ENCODE results near the gene RANBP2. TPM values are rescaled to one million over a fixed set of nuclear protein-coding genes. Genes with fewer than 3 reads are reported as not detected.
"Not testable (repeated sequence)": the region's sequence is repeated elsewhere in the genome, so short reads cannot be mapped to it uniquely, and the experiment has no call there.

The RANBP2 gene
- total and polyA plus RNA-seq, 2 donors, result 18.9 to 47.0 TPM

DNA sequence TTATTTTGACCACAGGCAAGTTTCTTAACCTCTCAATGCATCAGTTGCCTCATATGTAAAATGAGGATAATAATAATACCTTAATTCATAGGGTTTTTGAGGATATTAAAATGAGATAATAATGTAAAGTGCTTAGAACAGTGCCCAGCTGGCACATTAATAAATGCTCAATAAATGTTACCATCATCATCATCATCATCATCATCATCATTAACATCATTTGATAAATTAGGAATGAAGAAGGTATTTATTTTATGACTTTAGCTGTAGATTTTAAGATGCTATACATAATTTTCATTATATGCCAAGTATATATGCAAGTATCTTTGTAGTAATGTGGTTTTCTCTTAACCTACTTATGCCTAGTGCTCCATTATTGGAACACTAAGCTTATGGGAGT is 43.3 kb downstream of the RANBP2 start:
- H3K36me3 ChIP-seq (ENCODE audit: control insufficient read depth in 2 of 2, insufficient read depth in 2 of 2, low read length in 1 of 2), result peaks cover 24 to 35% of the 10 kb centered on the region in 2 donors

DNA sequence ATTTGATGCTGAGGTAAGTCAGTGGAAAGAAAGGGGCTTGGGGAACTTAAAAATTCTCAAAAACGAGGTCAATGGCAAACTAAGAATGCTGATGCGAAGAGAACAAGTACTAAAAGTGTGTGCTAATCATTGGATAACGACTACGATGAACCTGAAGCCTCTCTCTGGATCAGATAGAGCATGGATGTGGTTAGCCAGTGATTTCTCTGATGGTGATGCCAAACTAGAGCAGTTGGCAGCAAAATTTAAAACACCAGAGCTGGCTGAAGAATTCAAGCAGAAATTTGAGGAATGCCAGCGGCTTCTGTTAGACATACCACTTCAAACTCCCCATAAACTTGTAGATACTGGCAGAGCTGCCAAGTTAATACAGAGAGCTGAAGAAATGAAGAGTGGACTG is 47.4 kb downstream of the RANBP2 start:
- peaks cover 24 to 34% of the 10 kb centered on the region in 2 donors for H3K36me3 ChIP-seq (ENCODE audit: control insufficient read depth in 2 of 2, insufficient read depth in 2 of 2, low read length in 1 of 2)
- not testable (repeated sequence) for H3K27ac ChIP-seq (ENCODE audit: low read depth in 1 of 2, low read length in 1 of 2); DNase-seq (ENCODE audit: low read depth in 6 of 9, low spot score in 9 of 9); H3K27me3 ChIP-seq (ENCODE audit: control insufficient read depth in 2 of 2, insufficient read depth in 1 of 2, low read length in 1 of 2); H3K4me3 ChIP-seq (ENCODE audit: low read length in 2 of 2); H3K4me1 ChIP-seq (ENCODE audit: control insufficient read depth in 2 of 2, insufficient read depth in 2 of 2, low read length in 2 of 2); H3K9me3 ChIP-seq (ENCODE audit: control insufficient read depth in 2 of 2, insufficient read depth in 1 of 2, low read length in 1 of 2)
- 68% methylated on average over 5 of the region's 5 CpGs for WGBS

More for the DNA sequence above, 43.3 kb downstream of the RANBP2 start:
- DNase-seq (ENCODE audit: low read depth in 6 of 9, low spot score in 9 of 9); H3K4me1 ChIP-seq (ENCODE audit: control insufficient read depth in 2 of 2, insufficient read depth in 2 of 2, low read length in 2 of 2); H3K27me3 ChIP-seq (ENCODE audit: control insufficient read depth in 2 of 2, insufficient read depth in 1 of 2, low read length in 1 of 2); H3K4me3 ChIP-seq (ENCODE audit: low read length in 2 of 2); H3K27ac ChIP-seq (ENCODE audit: low read depth in 1 of 2, low read length in 1 of 2); H3K9me3 ChIP-seq (ENCODE audit: control insufficient read depth in 2 of 2, insufficient read depth in 1 of 2, low read length in 1 of 2): not testable (repeated sequence)

DNA sequence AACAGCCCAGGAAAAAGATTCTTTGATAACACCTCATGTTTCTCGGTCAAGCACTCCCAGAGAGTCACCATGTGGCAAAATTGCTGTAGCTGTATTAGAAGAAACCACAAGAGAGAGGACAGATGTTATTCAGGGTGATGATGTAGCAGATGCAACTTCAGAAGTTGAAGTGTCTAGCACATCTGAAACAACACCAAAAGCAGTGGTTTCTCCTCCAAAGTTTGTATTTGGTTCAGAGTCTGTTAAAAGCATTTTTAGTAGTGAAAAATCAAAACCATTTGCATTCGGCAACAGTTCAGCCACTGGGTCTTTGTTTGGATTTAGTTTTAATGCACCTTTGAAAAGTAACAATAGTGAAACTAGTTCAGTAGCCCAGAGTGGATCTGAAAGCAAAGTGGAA is 48.6 kb downstream of the RANBP2 start:
- peaks cover 29 to 43% of the 10 kb centered on the region in 2 donors for H3K36me3 ChIP-seq (ENCODE audit: control insufficient read depth in 2 of 2, insufficient read depth in 2 of 2, low read length in 1 of 2)
- H3K27ac ChIP-seq (ENCODE audit: low read depth in 1 of 2, low read length in 1 of 2); H3K4me1 ChIP-seq (ENCODE audit: control insufficient read depth in 2 of 2, insufficient read depth in 2 of 2, low read length in 2 of 2); H3K27me3 ChIP-seq (ENCODE audit: control insufficient read depth in 2 of 2, insufficient read depth in 1 of 2, low read length in 1 of 2); H3K9me3 ChIP-seq (ENCODE audit: control insufficient read depth in 2 of 2, insufficient read depth in 1 of 2, low read length in 1 of 2); H3K4me3 ChIP-seq (ENCODE audit: low read length in 2 of 2): not testable (repeated sequence)
- 7% methylated on average over 1 of the region's 2 CpGs for WGBS
- peak in 2 of 9 donors; percentile 10 to 49 for DNase-seq (ENCODE audit: low read depth in 6 of 9, low spot score in 9 of 9)

DNA sequence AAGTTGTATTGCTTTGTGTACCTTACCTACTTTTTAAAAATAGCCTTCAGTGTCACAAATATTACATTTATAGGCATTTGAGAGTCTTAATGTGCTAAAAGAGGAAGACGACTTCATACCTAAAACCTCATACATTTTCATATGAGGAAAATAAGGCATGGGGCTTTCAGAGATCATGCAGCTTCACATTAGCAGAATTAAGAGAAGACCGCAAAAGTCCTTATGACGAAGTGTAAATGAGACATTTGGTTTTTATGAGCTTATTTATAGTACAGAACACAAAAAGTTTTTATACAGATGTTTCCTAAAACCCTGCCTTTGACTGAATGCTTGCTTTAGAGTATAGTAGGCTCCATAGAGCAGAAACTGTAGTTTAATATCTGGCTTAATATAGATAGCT is 57.2 kb downstream of the RANBP2 start:
- no peaks in the 10 kb centered on the region for H3K27me3 ChIP-seq (ENCODE audit: control insufficient read depth in 2 of 2, insufficient read depth in 1 of 2, low read length in 1 of 2)
- WGBS, result 31% methylated on average over 3 of the region's 3 CpGs
- H3K9me3 ChIP-seq (ENCODE audit: control insufficient read depth in 2 of 2, insufficient read depth in 1 of 2, low read length in 1 of 2), result no peaks in the 10 kb centered on the region
- no peak overlapping the region for H3K27ac ChIP-seq (ENCODE audit: low read depth in 1 of 2, low read length in 1 of 2)
- peaks cover 10 to 54% of the 10 kb centered on the region in 2 donors for H3K36me3 ChIP-seq (ENCODE audit: control insufficient read depth in 2 of 2, insufficient read depth in 2 of 2, low read length in 1 of 2)
- DNase-seq (ENCODE audit: low read depth in 6 of 9, low spot score in 9 of 9), result no peak
- peaks cover 7 to 11% of the 10 kb centered on the region in 2 donors for H3K4me1 ChIP-seq (ENCODE audit: control insufficient read depth in 2 of 2, insufficient read depth in 2 of 2, low read length in 2 of 2)
- H3K4me3 ChIP-seq (ENCODE audit: low read length in 2 of 2), result no peak overlapping the region

DNA sequence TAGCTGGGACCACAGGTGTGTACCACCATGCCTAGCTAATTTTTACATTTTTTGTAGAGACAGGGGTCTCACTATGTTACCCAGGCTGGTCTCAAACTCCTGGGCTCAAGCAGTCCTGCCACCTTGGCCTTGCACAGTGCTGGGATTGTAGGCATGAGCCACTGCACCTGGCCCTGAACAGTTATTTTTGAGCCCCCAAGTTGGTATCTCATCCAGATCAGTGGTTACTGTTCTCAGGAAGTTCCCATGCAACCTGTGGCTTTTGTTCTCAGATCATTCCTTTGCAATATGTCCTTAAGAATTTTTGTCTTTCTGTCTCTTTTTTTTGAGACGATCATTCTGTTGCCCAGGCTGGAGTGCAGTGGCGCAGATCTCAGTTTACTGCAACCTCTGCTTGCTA is 59.6 kb downstream of the RANBP2 start:
- Histone ChIP-seq H3K4me3 (ENCODE audit: low read length in 2 of 2) (no peak overlapping the region), H3K4me1 (ENCODE audit: control insufficient read depth in 2 of 2, insufficient read depth in 2 of 2, low read length in 2 of 2) (peaks cover 7 to 11% of the 10 kb centered on the region in 2 donors), H3K9me3 (ENCODE audit: control insufficient read depth in 2 of 2, insufficient read depth in 1 of 2, low read length in 1 of 2) (no peaks in the 10 kb centered on the region), H3K27ac (ENCODE audit: low read depth in 1 of 2, low read length in 1 of 2) (peak overlapping the region in 1 of 2 donors; percentile 13), H3K36me3 (ENCODE audit: control insufficient read depth in 2 of 2, insufficient read depth in 2 of 2, low read length in 1 of 2) (peaks cover 18 to 56% of the 10 kb centered on the region in 2 donors), H3K27me3 (ENCODE audit: control insufficient read depth in 2 of 2, insufficient read depth in 1 of 2, low read length in 1 of 2) (no peaks in the 10 kb centered on the region)
- 15% methylated on average over 2 of the region's 2 CpGs for WGBS
- DNase-seq (ENCODE audit: low read depth in 6 of 9, low spot score in 9 of 9), result peak in 2 of 9 donors; percentile 5 to 16

DNA sequence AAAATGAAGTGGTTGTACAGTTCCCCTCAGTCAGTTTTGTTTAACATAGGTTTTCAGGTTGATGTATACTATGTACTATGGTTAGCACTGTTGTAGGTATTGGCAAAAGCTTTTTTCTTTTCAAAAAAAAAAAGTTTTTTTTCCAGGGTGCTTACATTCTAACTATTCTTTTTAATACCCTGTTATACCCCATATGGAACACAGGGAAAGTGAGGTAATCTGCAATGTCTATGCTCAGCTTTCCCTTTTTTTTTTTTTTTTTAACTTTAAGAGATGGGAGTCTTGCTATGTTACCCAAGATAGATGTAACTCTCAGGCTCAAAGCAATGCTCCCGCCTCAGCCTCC is 66.7 kb downstream of the RANBP2 start:
- Histone ChIP-seq H3K27ac (ENCODE audit: low read depth in 1 of 2, low read length in 1 of 2) (peak overlapping the region; percentile 76 to 94), H3K27me3 (ENCODE audit: control insufficient read depth in 2 of 2, insufficient read depth in 1 of 2, low read length in 1 of 2) (no peaks in the 10 kb centered on the region), H3K4me1 (ENCODE audit: control insufficient read depth in 2 of 2, insufficient read depth in 2 of 2, low read length in 2 of 2) (peaks cover 4% of the 10 kb centered on the region in 2 donors), H3K9me3 (ENCODE audit: control insufficient read depth in 2 of 2, insufficient read depth in 1 of 2, low read length in 1 of 2) (no peaks in the 10 kb centered on the region), H3K4me3 (ENCODE audit: low read length in 2 of 2) (peak overlapping the region; percentile 64 to 92), H3K36me3 (ENCODE audit: control insufficient read depth in 2 of 2, insufficient read depth in 2 of 2, low read length in 1 of 2) (peaks cover 14 to 28% of the 10 kb centered on the region in 2 donors)
- WGBS, result 0% methylated on average over 1 of the region's 1 CpG
- DNase-seq (ENCODE audit: low read depth in 6 of 9, low spot score in 9 of 9), result no peak

DNA sequence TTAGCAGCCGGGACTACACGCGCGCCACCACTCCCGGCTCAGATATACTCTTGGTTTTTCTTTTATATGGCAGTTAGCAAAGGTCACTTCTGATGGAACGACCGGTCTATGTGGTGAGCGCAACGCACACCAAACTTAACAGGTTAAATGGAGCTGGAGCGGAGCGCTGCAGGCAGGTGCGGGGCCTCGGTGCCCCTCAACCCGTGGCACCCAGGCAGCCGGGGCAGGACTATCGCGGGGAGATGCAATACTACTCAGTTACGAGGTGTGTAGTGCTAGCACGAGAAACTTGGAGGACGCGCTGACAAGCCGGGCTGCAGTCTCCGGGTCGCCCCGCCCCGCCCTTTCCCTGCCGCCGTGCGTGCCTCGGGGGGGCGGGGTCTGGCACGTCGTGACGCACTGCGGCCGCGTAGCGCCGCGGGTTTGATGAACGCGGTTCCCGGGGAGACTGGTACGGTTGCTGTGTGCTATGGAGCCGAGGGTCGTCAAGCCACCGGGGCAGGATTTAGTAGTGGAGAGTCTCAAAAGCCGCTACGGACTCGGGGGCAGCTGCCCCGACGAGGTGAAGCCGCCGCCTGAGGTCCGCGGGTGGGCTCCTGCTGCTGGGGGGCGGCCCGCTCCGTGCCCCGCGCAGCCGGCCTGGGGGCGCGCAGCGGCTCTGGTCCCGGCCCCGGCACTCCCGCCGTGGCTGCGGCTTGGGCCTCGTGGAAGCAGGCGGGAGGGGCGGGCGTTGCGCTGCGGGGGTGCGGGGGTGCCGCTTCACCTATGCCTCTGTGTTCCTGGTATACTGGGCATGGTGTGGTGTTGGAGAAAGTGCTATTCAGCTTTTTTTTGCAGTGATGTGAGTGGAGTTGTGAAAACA is 67.3 kb downstream of the RANBP2 start, which contains the start of gene CCDC138:
Gene CCDC138 (plus strand): TSS at position 418 of the 862 bp plus-strand sequence. CDS start 52 bp downstream, at position 470.
- Histone ChIP-seq H3K9me3 (ENCODE audit: control insufficient read depth in 2 of 2, insufficient read depth in 1 of 2, low read length in 1 of 2) (no peaks in the 10 kb centered on the region), H3K36me3 (ENCODE audit: control insufficient read depth in 2 of 2, insufficient read depth in 2 of 2, low read length in 1 of 2) (peaks cover 12 to 28% of the 10 kb centered on the region in 2 donors), H3K4me3 (ENCODE audit: low read length in 2 of 2) (peak within 1 kb of the TSS; percentile 64 to 92), H3K27me3 (ENCODE audit: control insufficient read depth in 2 of 2, insufficient read depth in 1 of 2, low read length in 1 of 2) (no peaks in the 10 kb centered on the region), H3K27ac (ENCODE audit: low read depth in 1 of 2, low read length in 1 of 2) (peak within 1 kb of the TSS; percentile 91 to 94), H3K4me1 (ENCODE audit: control insufficient read depth in 2 of 2, insufficient read depth in 2 of 2, low read length in 2 of 2) (peaks cover 4% of the 10 kb centered on the region in 2 donors)
- DNase-seq (ENCODE audit: low read depth in 6 of 9, low spot score in 9 of 9), result peak; percentile 70 to 95 (median 89)
- under 1% methylated on average over 78 of the region's 78 CpGs for WGBS

GRCh38 chr2:108787216-108787541 is 67.9 kb downstream of the RANBP2 start:
- DNase-seq (ENCODE audit: low read depth in 6 of 9, low spot score in 9 of 9), result peak in 1 of 9 donors; percentile 22
- no peaks in the 10 kb centered on the region for H3K9me3 ChIP-seq (ENCODE audit: control insufficient read depth in 2 of 2, insufficient read depth in 1 of 2, low read length in 1 of 2)
- peaks cover 4% of the 10 kb centered on the region in 2 donors for H3K4me1 ChIP-seq (ENCODE audit: control insufficient read depth in 2 of 2, insufficient read depth in 2 of 2, low read length in 2 of 2)
- WGBS, result under 1% methylated on average over 6 of the region's 6 CpGs
- peaks cover 15 to 29% of the 10 kb centered on the region in 2 donors for H3K36me3 ChIP-seq (ENCODE audit: control insufficient read depth in 2 of 2, insufficient read depth in 2 of 2, low read length in 1 of 2)
- no peaks in the 10 kb centered on the region for H3K27me3 ChIP-seq (ENCODE audit: control insufficient read depth in 2 of 2, insufficient read depth in 1 of 2, low read length in 1 of 2)
- peak overlapping the region; percentile 43 to 91 for H3K27ac ChIP-seq (ENCODE audit: low read depth in 1 of 2, low read length in 1 of 2)
- H3K4me3 ChIP-seq (ENCODE audit: low read length in 2 of 2), result peak overlapping the region; percentile 64 to 92

- Histone ChIP-seq H3K36me3 (ENCODE audit: control insufficient read depth in 2 of 2, insufficient read depth in 2 of 2, low read length in 1 of 2) (peaks cover 8 to 44% of the 10 kb centered on the region in 2 donors), H3K27me3 (ENCODE audit: control insufficient read depth in 2 of 2, insufficient read depth in 1 of 2, low read length in 1 of 2) (no peaks in the 10 kb centered on the region), H3K27ac (ENCODE audit: low read depth in 1 of 2, low read length in 1 of 2) (no peak overlapping the region), H3K4me1 (ENCODE audit: control insufficient read depth in 2 of 2, insufficient read depth in 2 of 2, low read length in 2 of 2) (no peaks in the 10 kb centered on the region), H3K4me3 (ENCODE audit: low read length in 2 of 2) (no peak overlapping the region), H3K9me3 (ENCODE audit: control insufficient read depth in 2 of 2, insufficient read depth in 1 of 2, low read length in 1 of 2) (no peaks in the 10 kb centered on the region)
- 98% methylated on average over 7 of the region's 7 CpGs for WGBS
- DNase-seq (ENCODE audit: low read depth in 6 of 9, low spot score in 9 of 9), result no peak
Measured at GRCh38 chr2:108803045-108803736, 83.9 kb downstream of the RANBP2 start.

Measured in thymus (tissue), 11 donors.